Measurements from ENCODE around the gene ATG7. TPM values are rescaled to one million over a fixed set of nuclear protein-coding genes. Genes with fewer than 3 reads are reported as not detected.

The ATG7 gene
- total RNA-seq, 2 donors from 2014 or later = 33.9 to 38.4 TPM

GRCh38 chr3:11543948-11544387, 271.8 kb downstream of the ATG7 start:
- Mint-ChIP-seq H3K4me1 (peaks cover 5% of the 10 kb centered on the region), H3K9me3 (peaks cover 3% of the 10 kb centered on the region), H3K4me3 (no peak overlapping the region), H3K27ac (no peak overlapping the region), H3K27me3 (ENCODE audit: insufficient read depth) (no peaks in the 10 kb centered on the region), H3K36me3 (ENCODE audit: low read depth) (no peaks in the 10 kb centered on the region)
- no peak overlapping the region for H3K27ac ChIP-seq (ENCODE audit: low read depth, low read length)
- no peak for DNase-seq
- TF ChIP-seq, protein P1, sequence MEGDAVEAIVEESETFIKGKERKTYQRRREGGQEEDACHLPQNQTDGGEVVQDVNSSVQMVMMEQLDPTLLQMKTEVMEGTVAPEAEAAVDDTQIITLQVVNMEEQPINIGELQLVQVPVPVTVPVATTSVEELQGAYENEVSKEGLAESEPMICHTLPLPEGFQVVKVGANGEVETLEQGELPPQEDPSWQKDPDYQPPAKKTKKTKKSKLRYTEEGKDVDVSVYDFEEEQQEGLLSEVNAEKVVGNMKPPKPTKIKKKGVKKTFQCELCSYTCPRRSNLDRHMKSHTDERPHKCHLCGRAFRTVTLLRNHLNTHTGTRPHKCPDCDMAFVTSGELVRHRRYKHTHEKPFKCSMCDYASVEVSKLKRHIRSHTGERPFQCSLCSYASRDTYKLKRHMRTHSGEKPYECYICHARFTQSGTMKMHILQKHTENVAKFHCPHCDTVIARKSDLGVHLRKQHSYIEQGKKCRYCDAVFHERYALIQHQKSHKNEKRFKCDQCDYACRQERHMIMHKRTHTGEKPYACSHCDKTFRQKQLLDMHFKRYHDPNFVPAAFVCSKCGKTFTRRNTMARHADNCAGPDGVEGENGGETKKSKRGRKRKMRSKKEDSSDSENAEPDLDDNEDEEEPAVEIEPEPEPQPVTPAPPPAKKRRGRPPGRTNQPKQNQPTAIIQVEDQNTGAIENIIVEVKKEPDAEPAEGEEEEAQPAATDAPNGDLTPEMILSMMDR (conservative IDR thresholded peaks at IDR 0.05) = no peak
- H3K4me1 ChIP-seq (ENCODE audit: control insufficient read depth, insufficient read depth, low read length) = no peaks in the 10 kb centered on the region
- H3K36me3 ChIP-seq (ENCODE audit: control insufficient read depth, insufficient read depth, low read length) = no peaks in the 10 kb centered on the region
- H3K9ac ChIP-seq (ENCODE audit: extremely low read depth, low read length, poor library complexity, severe bottlenecking) = no peak overlapping the region
- 89 to 90% methylated on average over 4 to 6 of the region's 6 CpGs for WGBS, 2 experiments (ENCODE audit: insufficient coverage in 1 of 2, insufficient read length in 1 of 2)
- no peaks in the 10 kb centered on the region for H3K27me3 ChIP-seq (ENCODE audit: control insufficient read depth, insufficient read depth, low read length, poor library complexity, severe bottlenecking)
- H3K9me3 ChIP-seq (ENCODE audit: control insufficient read depth, low read length) = no peaks in the 10 kb centered on the region
- H3K4me3 ChIP-seq (ENCODE audit: low read length) = no peak overlapping the region

GRCh38 chr3:11544412-11545181, 272.4 kb downstream of the ATG7 start:
- WGBS, 2 experiments (ENCODE audit: insufficient coverage in 1 of 2, insufficient read length in 1 of 2) = 82 to 87% methylated on average over 8 to 17 of the region's 17 CpGs
- Mint-ChIP-seq H3K36me3 (ENCODE audit: low read depth) (no peaks in the 10 kb centered on the region), H3K4me3 (no peak overlapping the region), H3K27me3 (ENCODE audit: insufficient read depth) (no peaks in the 10 kb centered on the region), H3K4me1 (peaks cover 5% of the 10 kb centered on the region), H3K27ac (no peak overlapping the region), H3K9me3 (peaks cover 3% of the 10 kb centered on the region)
- no peaks in the 10 kb centered on the region for H3K4me1 ChIP-seq (ENCODE audit: control insufficient read depth, insufficient read depth, low read length)
- peak overlapping the region; percentile 44 for H3K27ac ChIP-seq (ENCODE audit: low read depth, low read length)
- DNase-seq = peak; percentile 65
- H3K36me3 ChIP-seq (ENCODE audit: control insufficient read depth, insufficient read depth, low read length) = no peaks in the 10 kb centered on the region
- no peaks in the 10 kb centered on the region for H3K27me3 ChIP-seq (ENCODE audit: control insufficient read depth, insufficient read depth, low read length, poor library complexity, severe bottlenecking)
- H3K9me3 ChIP-seq (ENCODE audit: control insufficient read depth, low read length) = no peaks in the 10 kb centered on the region
- no peak overlapping the region for H3K4me3 ChIP-seq (ENCODE audit: low read length)
- H3K9ac ChIP-seq (ENCODE audit: extremely low read depth, low read length, poor library complexity, severe bottlenecking) = no peak overlapping the region
- TF ChIP-seq, protein P1 (conservative IDR thresholded peaks at IDR 0.05) = no peak

GRCh38 chr3:11545186-11545851, 273.1 kb downstream of the ATG7 start:
- Mint-ChIP-seq H3K27me3 (ENCODE audit: insufficient read depth) (no peaks in the 10 kb centered on the region), H3K4me3 (no peak overlapping the region), H3K9me3 (peaks cover 3% of the 10 kb centered on the region), H3K36me3 (ENCODE audit: low read depth) (no peaks in the 10 kb centered on the region), H3K27ac (peak overlapping the region; percentile 72), H3K4me1 (peaks cover 5% of the 10 kb centered on the region)
- Histone ChIP-seq H3K9me3 (ENCODE audit: control insufficient read depth, low read length) (no peaks in the 10 kb centered on the region), H3K4me1 (ENCODE audit: control insufficient read depth, insufficient read depth, low read length) (no peaks in the 10 kb centered on the region), H3K4me3 (ENCODE audit: low read length) (no peak overlapping the region), H3K27me3 (ENCODE audit: control insufficient read depth, insufficient read depth, low read length, poor library complexity, severe bottlenecking) (no peaks in the 10 kb centered on the region), H3K36me3 (ENCODE audit: control insufficient read depth, insufficient read depth, low read length) (no peaks in the 10 kb centered on the region), H3K27ac (ENCODE audit: low read depth, low read length) (peak overlapping the region; percentile 44), H3K9ac (ENCODE audit: extremely low read depth, low read length, poor library complexity, severe bottlenecking) (no peak overlapping the region)
- peak; percentile 77 for DNase-seq
- WGBS, 2 experiments (ENCODE audit: insufficient coverage in 1 of 2, insufficient read length in 1 of 2) = 90 to 94% methylated on average over 11 to 16 of the region's 16 CpGs
- TF ChIP-seq, protein P1 (conservative IDR thresholded peaks at IDR 0.05) = peak; percentile 55
